ENCODE results near the gene TMSB10.

TMSB10 gene

DNA sequence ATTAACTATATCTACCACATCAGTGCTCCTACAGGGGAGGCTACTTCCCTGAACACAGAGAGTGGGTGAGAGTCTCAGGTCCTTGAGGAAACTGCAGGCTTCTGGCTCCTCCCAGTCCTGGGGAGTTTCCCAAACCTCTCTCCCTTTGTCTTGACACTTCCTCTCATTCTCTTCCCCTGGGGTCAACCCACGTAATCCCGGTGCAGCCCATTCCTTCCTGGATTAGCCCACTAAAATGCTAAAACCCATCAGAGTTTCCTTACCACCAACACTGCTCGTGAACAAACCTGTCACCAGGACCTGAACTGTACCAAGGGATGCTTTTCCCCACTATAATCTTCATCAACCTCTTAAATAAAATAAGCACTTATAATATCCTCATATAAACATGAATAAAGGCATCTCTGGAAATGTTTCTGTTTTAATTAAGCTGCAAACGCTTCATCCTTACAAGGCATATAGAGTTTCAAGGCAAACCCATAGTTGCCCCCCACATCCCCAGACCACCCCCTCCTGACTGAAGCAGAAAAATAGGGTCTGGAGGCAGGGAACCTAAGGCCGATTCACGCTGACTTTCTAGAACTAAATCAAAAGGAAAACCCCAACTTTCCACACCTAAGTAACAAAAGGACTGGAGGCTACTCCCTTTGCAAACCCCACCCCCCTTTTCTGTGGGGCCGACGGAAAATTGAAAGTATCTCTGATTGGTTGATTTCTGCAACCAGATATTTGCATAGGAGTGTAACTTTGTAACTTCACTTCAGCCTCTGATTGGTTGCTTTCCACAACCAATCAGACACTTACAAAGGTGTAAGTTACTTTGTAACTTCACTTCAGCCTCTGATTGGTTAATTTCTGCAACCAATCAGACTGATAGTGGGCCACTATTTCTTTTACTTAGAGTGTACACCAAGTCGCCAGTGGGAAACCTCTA is 19.0 kb downstream of the TMSB10 start:
- H3K4me3 ChIP-seq, result no peak overlapping the region
- no peaks in the 10 kb centered on the region for H3K27me3 ChIP-seq
- TF ChIP-seq, protein P1, sequence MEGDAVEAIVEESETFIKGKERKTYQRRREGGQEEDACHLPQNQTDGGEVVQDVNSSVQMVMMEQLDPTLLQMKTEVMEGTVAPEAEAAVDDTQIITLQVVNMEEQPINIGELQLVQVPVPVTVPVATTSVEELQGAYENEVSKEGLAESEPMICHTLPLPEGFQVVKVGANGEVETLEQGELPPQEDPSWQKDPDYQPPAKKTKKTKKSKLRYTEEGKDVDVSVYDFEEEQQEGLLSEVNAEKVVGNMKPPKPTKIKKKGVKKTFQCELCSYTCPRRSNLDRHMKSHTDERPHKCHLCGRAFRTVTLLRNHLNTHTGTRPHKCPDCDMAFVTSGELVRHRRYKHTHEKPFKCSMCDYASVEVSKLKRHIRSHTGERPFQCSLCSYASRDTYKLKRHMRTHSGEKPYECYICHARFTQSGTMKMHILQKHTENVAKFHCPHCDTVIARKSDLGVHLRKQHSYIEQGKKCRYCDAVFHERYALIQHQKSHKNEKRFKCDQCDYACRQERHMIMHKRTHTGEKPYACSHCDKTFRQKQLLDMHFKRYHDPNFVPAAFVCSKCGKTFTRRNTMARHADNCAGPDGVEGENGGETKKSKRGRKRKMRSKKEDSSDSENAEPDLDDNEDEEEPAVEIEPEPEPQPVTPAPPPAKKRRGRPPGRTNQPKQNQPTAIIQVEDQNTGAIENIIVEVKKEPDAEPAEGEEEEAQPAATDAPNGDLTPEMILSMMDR (IDR thresholded peaks at IDR 0.05), result no peak
- H3K27ac ChIP-seq, result no peak overlapping the region
- H3K9me3 ChIP-seq, result no peaks in the 10 kb centered on the region
- peak in 1 of 2 donors; percentile 34 for DNase-seq
- intact Hi-C loops (cut with DNase I; ENCODE audit: low total_unique reads), result no loop called here
- H3K4me1 ChIP-seq, result peaks cover 0 to 32% (median 16%) of the 10 kb centered on the region in 4 donors
- H3K36me3 ChIP-seq, result no peaks in the 10 kb centered on the region

DNA sequence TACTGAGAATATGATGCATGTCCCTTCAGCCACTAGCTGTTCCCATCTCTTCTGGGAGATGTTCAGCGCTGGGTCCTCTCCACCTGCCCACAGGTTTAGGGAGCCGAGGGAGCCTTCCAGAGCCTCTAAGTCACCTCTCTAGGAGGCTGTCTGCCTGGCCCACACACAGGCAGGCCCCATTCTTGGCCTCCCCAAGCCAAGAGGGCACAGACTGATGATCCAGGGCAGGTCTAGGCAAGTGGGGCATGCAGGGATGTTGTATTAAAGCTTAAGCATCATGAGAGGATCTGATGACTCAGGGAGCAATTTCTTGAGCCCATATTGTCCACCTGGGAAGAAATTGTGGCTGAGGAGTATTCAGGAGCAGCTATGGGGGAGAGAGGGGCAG is 19.9 kb downstream of the TMSB10 start:
- H3K27me3 ChIP-seq, result no peaks in the 10 kb centered on the region
- peak in 1 of 2 donors; percentile 50 for DNase-seq
- H3K9me3 ChIP-seq, result no peaks in the 10 kb centered on the region
- no peak overlapping the region for H3K4me3 ChIP-seq
- intact Hi-C loops (cut with DNase I; ENCODE audit: low total_unique reads), result no loop called here
- H3K4me1 ChIP-seq, result peaks cover 0 to 24% (median 15%) of the 10 kb centered on the region in 4 donors
- no peaks in the 10 kb centered on the region for H3K36me3 ChIP-seq
- H3K27ac ChIP-seq, result no peak overlapping the region
- TF ChIP-seq, protein P1 (IDR thresholded peaks at IDR 0.05), result no peak

DNA sequence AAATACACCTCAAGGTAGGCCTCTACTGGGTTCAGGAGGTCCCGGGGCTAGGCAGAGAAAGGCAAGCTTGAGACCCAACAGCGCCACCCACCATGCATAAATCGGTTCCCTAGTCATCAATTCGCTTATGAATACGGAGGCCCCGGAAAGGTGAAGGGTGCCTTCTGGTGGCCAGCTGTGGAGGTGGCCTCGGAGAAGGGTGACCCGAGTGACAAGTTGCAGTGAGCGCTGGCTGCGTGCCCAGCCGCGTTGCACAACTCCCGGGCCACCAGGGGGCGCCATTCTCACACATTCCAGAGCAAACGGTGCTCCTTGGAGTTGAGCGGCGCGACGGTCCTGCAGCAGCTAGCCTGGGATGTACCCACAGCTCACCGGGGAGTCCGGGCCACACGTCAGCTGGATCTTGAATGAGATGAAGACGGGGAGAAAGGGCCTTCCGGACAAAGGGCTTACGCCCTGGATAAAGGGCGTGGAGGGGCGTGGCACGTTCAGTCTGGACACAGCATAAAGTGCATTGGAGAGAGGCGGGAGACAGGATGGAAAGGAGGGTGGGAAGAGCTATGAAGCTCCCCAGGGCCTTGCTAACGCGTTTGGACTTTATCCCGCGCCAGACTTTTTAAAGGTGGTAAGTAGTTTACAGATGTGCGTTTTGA is 20.4 kb downstream of the TMSB10 start:
- intact Hi-C loops (cut with DNase I; ENCODE audit: low total_unique reads), result no loop called here
- DNase-seq, result peak; percentile 96 to 97
- TF ChIP-seq, protein P1 (IDR thresholded peaks at IDR 0.05), result peak; percentile 84 to 94
- H3K4me1 ChIP-seq, result peaks cover 0 to 23% (median 13%) of the 10 kb centered on the region in 4 donors
- H3K36me3 ChIP-seq, result no peaks in the 10 kb centered on the region
- H3K9me3 ChIP-seq, result no peaks in the 10 kb centered on the region
- H3K27me3 ChIP-seq, result no peaks in the 10 kb centered on the region
- H3K4me3 ChIP-seq, result peak overlapping the region; percentile 38 to 48
- no peak overlapping the region for H3K27ac ChIP-seq

DNA sequence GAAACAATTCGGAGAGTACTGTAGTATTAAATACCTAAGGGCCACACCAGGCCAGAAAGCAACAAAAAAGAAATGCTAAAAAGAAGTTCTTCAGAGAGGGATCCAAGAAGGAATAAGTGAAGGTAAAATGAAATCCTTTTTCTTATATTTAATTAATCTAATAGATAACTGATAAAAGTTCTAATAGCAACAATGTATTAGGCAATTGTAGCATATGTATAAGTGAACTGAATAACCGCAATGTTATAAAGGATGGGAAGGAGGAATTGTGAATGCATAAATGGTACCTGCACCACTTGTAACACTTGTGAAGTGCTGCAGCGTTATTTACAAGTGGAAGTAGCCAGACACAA is 21.8 kb downstream of the TMSB10 start:
- Histone ChIP-seq H3K36me3 (no peaks in the 10 kb centered on the region), H3K27ac (no peak overlapping the region), H3K4me3 (peak overlapping the region in 1 of 2 donors; percentile 48), H3K9me3 (no peaks in the 10 kb centered on the region), H3K27me3 (no peaks in the 10 kb centered on the region), H3K4me1 (peaks cover 0 to 23% (median 13%) of the 10 kb centered on the region in 4 donors)
- intact Hi-C loops (cut with DNase I; ENCODE audit: low total_unique reads), result no loop called here
- DNase-seq, result no peak
- TF ChIP-seq, protein P1 (IDR thresholded peaks at IDR 0.05), result no peak

DNA sequence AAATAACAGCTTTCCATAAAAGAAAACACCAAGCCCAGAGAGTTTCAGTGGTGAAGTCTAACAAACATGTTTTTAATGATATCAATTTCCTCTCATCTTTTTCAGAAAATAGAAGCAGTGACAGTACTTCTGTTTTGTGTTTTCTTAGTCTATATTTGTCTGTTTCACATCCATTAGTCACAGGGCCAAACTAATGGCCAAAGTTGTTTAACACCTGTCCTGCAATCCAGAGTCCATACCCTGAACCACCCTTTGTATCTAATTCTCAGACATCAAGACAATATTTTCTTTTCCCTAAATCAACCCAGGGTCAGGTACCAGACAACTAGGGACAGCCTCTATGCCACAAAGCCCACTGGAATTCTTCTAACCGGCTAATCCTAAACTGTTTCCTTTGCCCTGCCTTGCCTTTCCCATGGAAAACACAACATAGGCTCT is 25.9 kb downstream of the TMSB10 start:
- Histone ChIP-seq H3K36me3 (no peaks in the 10 kb centered on the region), H3K4me1 (peaks cover 0 to 12% (median 5%) of the 10 kb centered on the region in 4 donors), H3K4me3 (no peak overlapping the region), H3K9me3 (no peaks in the 10 kb centered on the region), H3K27ac (no peak overlapping the region), H3K27me3 (no peaks in the 10 kb centered on the region)
- peak in 1 of 2 donors; percentile 11 for DNase-seq
- intact Hi-C loops (cut with DNase I; ENCODE audit: low total_unique reads), result no loop called here
- TF ChIP-seq, protein P1 (IDR thresholded peaks at IDR 0.05), result no peak
